Stimulated activated CD4-positive, alpha-beta T cell treated with anti-CD3 and anti-CD28 coated beads, Interleukin-4, amount 100 ng/mL, for 48 hours (primary cell): ENCODE data around the gene HSD17B10.
"Not testable (repeated sequence)": the region's sequence is repeated elsewhere in the genome, so short reads cannot be mapped to it uniquely, and the experiment has no call there.

Source experiments
- DNase-seq, 2 donors: peaks; one replicate each; pipeline ENCODE4 v3.0.0-alpha.2; 2020; ENCODE audit warnings: low read depth in 2 of 2

The HSD17B10 gene

DNA sequence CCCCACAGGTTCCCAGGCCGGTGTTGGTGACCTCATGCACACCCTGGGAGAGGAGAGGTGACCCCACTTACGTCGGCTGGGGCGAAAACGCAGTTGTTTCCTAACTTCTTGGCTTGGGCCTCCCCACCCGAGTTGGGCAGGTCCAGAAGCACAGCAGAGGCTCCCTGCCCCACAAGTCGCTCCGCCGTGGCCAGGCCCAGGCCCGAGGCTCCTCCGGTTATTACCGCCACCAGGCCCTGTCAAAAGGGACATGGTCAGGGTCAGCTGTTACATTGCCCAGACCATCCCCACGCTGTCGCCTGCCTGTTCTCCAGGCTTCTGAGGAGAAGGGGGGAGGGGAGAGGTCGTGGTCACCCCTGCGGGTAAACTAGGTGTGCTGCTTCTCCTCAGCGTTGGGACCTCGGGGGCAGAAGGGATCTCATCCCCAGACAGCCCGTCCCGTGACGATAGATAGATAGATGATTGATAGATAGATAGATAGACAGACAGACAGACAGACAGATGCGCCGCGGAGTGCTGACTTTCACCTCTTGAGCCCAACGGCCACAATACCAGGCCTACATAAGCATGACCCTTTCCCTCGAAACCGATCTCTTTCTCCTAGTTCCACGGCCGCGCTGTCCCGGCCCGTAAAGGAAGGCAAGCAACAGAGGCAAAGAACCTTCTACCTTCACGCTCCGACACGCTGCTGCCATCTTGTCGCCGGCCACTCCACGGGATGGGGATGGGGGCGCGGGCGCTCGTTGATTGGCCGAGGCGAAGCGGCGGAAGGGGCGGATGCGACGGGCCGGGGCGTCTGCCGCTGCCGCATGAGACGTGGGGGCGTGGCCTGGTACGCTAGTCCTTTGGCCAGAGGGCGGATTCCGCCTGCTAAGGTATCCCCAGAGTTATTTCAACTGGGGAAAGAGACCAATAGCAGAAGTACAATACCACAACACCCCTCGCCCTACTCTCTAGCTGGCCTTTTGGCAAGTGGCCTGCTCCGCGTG, at the start of gene HSD17B10:
Gene HSD17B10, minus strand, starts transcription at position 720 of the 989 bp plus-strand sequence. Its CDS starts 25 bp downstream, at position 695.
- DNase-seq: peak; percentile 78 to 86

DNA sequence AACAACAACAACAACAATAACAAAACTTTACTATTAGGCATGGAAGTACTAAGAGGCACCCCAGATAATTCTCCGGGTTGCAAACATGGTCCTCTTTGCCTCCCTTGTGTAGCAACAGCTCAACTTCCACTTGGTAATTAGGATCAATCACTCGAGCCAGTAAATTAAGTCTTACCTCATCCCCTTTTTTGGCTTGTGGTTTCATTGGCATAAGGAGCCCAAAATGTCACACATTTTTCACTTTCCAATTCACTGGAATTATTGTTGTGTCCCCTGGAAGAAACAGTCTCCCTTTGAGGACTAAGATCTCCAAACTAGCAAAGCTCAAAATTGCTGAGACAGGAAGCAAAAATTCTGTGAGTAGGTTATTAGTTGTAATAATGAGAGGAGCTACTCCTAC, 49.2 kb upstream of the HSD17B10 start:
- DNase-seq: no peak

DNA sequence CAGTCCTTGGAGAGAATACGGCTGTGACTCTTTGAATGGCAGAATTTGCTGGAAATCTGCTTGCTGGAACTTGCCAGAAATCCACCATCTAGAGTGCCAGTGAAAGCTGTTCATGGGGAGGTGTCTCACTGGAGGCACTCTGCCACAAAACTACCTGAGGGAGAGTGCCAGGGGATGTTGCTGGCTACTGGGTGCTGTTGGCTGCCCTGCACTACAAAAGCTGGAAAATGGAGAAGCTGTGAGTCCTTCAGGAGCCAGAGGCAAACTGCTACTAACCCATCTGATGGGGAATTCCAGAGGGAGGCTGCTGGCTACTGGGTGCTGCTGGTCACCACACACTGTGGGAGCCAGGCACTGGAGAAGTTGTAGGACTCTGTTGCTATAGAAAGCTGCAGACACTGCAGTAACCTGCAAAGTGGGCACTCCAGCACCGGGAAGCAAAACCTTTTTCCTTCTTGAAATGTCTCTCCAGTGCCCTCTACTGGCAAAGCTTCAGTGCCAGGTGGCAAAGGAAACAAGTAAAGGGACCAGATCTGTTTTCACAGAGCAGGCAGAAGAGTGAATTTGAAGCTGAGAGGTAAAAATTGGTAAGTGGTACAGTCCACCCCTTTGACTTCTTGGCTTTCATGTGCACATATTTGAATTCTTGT, 47.8 kb upstream of the HSD17B10 start:
- peak; percentile 13 to 22 for DNase-seq

DNA sequence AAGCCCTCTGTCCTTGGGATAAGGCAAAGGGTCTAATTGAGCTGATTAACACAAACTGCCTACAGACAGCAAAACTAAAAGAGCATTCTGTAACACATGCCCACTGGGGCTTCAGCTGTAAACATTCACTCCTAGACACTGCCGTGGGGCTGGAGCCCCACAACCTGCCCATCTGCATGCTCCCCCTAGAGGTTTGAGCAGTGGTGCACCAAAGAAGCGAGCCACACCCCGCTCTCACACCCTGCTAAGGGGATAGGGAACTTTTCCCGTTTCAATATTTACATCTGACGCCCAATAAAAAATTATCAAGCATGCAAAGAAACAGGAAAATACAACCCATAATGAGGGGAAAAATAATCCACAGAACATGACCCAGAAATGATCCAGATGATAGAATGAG, 46.9 kb upstream of the HSD17B10 start:
- DNase-seq: peak in 1 of 2 donors; percentile 7

DNA sequence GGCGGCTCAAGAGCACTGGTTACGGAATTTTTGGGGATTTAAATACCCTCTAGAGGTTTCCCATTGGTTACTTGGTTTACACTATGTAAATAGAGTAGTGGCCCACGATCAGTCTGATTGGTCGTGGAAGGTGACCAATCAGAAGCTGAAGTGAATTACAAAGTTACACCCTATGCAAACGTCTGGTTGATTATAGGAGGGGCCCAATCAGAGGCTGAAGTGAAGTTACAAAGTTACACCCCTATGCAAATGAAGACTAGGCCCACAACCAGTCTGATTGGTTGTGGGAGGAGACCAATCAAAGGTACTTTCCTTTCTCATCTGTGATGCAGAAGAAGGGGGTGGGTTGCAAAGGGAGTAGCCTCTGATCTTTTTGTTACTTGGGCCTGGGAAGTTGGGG, 45.1 kb upstream of the HSD17B10 start:
- DNase-seq: no peak

DNA sequence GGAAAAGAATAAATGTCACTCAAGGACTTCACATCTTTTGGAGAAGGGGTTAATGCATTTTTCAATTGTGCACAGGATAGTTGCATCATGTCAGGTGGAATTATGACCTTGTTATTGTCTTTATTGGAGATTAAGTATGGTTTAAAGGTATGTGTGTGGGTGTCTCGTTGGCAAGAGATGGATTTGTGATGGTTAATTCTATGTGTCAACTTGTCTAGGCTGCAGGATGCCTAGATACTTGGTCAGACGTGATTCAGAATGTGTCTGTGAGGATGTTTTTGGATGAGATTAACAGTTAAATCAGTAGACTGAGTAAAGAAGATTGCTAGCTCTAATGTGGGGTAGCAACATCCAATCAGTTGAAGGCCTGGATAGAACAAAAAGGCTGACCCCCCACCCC, 42.2 kb upstream of the HSD17B10 start:
- DNase-seq: no peak

DNA sequence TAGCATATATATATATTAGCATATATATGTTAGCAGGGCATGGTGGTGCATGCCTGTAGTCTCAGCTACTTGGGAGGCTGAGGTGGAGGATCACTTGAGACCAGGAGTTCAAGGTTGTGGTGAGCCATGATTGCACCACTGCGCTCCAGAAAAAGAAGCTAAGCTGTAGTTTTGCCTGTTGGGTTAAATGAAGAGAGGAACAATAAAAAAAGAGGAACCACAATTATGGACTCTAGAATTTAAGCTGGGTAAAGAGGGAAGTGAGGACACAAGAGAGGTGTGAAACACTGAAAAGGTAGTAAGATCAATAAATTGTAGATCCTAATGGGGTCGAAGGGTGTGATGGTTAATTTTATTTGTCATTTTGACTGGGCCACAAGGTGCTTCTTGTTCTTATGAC, 40.5 kb upstream of the HSD17B10 start:
- no peak for DNase-seq

DNA sequence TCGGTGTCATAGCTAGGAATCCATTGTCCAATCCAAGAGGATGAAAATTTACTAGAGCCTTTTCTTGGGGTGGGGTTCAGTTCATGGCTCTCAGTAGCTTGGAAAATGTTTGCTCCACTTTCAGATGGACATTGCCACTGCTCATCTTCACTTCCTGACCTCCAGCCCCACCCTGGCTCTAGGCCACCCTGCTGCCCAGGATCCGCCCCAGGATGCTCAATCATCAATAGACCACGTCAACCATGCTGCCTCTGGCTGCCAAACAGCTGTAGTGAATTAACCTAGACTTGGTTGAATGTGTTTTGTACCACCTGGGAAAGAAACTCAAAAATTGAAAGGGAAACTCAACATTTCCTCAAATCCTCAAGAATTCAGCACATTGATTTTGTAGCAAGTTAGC, 37.2 kb upstream of the HSD17B10 start:
- no peak for DNase-seq

DNA sequence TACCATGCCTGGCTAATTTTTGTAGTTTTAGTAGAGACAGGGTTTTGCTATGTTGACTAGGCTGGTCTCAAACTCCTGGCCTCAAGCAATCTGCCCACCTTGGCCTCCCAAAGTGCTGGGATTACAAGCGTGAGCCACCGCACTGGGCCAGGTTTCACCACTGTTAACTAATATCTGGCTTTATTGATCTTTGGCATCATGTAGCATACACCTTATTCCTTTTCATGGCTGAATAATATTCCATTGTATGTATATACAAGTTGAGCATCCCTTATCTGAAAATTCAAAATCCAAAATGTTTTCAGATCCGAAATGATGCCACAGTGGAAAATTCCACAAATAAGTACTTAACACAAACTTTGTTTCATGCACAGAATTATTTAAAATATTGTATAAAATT, 34.5 kb upstream of the HSD17B10 start:
- not testable (repeated sequence) for DNase-seq

DNA sequence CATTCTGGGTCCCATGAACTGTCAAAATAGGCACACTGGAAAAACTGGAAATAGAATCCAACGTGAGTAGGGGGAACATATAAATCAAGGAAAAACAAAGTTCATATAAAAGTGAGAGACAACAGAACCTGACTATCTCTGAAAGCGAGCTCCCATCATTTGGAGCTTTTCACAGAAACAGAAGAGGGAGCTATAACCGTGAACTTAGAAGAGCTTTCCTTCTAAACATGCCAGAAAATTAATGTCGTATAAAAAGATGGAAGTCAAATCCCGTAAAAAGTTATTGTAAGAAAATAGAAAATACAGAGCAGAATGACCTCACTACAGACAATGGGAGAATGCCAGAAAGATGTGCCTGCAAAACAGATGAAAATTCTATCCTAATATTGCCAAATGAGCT, 23.9 kb upstream of the HSD17B10 start:
- no peak for DNase-seq

DNA sequence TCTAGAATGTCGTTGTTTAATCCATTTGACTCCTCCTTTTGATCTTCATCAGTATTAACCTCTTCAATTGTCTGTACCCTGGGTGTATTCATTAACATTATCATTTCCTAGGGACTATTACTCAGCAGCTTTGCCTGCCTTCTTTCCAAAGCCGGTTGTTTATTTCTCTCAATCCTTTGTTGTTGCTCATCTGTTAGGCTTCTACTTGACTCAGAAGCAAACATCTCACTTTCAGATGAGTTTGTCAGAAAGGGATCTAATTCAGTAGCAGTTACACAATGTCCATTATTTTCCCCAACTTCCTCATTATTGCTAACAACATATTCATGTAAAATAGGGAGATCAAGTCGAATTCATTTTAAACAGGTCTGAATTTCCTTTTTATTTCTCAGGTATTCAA, 22.1 kb upstream of the HSD17B10 start:
- DNase-seq: no peak

DNA sequence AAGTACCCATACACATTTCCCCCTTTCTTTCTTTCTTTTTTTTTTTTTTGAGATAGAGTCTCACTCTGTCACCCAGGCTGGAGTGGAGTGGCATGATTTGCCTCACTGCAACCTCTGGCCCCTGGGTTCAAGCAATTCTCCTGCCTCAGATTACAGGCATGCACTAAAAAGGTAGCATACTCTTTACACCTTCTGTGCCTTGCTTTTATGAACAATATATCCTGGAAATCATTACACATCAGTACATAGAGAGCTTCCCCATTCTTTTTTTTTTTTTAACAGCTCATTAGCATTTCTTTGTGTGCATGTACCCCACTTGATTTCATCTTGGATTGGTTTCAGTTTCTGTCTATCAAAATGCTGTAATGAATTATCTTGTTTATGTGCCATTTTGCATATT, 18.6 kb upstream of the HSD17B10 start:
- DNase-seq: no peak

DNA sequence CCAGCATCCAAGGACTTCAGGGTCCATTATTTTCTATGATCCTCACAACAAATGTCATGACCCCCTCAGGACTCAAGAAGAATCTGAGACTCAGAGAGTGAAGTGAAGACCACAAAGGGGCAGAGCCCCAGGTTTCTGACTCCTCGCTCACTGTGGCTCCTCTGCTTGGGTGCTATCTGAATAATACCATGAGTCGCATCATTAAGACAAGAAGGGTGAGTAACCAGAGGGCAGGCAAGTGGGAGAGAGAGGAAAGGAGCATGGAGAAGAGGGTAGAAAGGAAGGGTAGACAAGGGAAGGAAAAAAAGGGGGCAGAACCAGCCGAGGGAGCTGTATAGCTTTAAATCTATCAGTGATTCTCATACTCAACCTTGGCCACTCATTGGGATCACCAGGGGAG, 15.5 kb upstream of the HSD17B10 start:
- no peak for DNase-seq

DNA sequence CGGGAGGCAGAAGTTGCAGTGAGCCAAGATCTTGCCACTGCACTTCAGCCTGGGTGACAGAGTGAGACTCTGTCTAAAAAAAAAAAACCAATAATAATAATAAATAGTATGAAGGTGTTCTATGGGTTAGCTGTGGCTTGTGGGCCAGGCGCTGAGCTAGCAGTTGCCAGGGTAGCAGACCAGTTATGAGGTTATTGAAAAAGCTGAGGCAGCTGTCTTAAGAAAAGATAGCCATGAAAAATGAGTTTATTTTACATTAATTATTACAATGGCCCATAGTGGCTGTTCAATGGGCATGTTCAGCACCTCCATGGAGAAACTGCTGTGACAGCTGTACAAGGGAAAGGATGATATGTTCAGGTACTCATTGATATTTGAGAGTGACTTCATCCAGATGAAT, 13.3 kb upstream of the HSD17B10 start:
- DNase-seq: no peak

DNA sequence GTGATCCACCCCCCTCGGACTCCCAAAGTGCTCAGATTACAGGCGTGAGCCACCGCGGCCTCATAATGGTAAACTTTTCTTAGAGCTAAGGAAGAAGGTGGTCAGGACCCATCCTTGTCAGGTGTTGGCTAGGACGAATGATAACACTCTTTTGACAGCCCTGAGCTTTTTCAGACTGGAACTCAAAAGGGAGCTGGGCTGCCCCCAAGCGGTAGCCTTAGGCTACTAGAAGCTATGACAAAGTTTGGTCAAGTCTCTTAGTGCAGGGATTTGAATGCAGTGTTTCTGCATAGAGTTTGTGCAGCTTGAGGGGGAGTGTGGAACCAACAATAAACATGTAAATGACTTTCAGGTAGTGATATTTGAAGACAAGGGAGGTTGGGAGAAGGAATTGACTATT, 11.8 kb upstream of the HSD17B10 start:
- peak in 1 of 2 donors; percentile 24 for DNase-seq

DNA sequence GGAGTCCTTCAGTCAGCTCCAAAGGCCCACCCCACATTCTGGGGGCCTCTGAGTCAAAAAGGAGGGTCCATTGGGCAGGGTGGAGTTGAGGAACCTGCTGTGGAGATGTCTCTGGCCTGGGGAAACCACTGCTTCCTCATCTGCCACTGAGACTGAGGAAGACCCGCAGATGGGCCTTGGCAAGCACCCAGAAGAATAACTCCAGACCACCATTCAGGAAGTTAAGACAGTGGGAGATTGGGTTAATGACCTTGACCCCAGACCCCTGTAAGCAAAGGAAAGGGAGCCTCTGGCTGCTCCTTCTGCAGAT, 8.1 kb upstream of the HSD17B10 start:
- no peak for DNase-seq

DNA sequence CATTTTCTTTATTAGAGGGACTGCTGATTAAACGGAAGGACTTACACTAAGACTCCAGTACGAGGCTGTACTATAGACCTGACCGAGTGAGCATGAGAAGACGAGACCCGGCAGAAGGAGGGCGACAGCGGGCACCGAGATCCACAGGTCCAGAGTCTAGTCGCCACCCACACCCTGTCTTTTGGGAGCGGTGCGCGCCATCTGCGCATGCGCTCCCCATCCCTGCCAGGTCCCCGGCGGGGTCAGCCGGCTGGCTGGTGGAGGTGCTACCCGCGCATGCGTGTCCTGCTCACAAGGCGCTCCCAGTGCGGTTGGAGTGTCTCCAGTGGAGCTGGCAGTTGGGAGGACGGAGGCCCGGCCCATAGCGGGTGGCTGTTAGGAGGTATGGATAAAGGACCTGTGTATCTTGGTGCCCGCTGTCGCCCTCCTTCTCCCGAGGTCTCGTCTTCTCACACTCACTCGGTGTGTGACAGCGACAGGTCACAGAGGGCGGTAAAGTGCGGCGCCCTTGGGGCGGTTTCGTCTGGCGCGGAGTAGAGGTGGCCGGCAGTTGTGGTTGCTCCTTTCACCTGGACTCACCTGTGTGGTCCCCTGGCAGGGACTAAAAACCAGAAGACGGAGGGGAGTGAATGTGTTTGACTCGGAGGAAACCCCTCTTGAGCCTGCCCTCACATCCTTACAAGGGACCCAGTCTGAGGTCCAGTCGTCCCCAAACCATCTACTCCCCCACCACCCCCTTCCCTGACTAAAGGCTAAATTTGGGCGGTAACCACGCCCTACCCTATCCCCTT, 7.6 kb upstream of the HSD17B10 start:
- DNase-seq: peak; percentile 58 to 71

DNA sequence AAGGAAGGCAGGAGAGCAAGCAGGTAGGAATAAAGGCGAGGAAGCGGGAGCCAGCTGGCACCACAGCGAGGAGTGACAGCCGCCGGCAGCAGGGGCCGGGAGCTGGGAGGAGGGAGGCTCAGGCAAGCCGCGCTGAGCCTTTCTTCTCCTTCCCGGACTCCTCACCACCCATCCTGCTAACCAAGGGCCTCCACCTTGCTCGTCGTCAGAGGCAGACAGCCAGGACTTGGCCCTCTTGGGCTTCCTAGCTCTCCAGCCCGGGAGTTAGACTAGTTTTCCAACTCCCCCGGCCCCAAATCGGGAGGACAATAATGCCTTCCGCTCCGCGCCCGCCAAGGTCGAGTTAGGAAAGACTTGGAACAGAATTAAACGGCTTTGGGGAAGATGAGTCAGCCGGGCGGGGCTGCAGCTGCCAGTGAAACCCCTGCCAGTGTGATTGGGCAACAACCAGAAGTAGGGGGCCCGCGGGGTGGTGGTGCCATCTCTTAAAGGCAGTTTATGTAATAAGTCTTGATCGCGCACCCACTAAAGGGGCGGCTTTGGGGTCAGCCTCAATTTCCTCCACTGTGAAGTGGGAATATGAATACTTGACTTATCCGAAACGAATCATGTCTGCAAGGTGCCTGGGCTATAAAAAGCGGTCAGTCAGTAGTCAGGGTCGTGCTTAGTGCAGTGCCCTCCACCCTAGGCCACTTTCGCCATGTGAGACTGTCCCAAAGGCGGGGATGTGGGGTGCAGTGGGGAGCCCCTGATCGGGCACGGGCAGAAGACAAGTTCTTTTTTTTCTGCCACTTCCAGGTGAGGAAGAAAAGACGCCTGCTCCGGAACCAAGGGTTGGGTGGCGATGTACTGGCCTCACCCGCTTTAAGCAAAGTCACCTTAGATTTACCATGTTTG, 6.7 kb upstream of the HSD17B10 start:
- no peak for DNase-seq

DNA sequence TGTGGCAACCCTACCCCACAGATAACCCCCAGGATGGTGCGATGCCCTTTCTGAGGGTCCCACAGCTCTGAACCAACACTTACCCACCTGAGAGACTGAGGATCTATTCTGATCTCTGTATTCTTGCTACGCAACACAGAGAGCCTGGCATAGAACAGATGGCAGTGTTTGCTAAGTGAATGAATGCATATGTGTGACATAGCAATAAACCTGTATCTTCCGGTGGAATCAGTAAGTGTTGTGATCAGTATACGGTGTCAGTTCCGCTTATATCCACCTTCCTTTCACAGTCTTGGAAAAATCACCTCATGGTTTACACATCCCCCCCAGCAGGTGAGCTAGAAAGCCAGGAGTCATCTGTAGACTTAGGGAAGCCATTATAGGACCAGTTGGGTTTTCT, 5.9 kb upstream of the HSD17B10 start:
- DNase-seq: no peak

DNA sequence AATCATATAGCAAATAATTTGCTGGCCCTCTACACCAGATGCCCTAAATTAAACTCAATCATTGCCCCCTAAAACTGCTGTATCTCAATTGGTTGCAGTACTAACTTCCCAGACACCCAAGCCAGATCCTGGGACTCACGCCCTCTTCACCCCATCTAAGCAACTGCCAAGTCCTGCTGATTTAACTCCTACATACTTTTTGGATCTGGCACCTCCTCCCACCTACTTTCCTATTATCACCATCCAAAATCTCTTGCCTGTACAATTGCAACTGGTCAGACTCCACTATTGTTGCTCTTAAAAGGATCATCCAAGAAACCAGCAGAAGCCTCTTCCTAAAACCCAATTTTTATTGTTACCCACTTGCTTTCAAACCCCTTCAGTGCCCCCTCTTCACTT, 4.7 kb upstream of the HSD17B10 start:
- DNase-seq: no peak

DNA sequence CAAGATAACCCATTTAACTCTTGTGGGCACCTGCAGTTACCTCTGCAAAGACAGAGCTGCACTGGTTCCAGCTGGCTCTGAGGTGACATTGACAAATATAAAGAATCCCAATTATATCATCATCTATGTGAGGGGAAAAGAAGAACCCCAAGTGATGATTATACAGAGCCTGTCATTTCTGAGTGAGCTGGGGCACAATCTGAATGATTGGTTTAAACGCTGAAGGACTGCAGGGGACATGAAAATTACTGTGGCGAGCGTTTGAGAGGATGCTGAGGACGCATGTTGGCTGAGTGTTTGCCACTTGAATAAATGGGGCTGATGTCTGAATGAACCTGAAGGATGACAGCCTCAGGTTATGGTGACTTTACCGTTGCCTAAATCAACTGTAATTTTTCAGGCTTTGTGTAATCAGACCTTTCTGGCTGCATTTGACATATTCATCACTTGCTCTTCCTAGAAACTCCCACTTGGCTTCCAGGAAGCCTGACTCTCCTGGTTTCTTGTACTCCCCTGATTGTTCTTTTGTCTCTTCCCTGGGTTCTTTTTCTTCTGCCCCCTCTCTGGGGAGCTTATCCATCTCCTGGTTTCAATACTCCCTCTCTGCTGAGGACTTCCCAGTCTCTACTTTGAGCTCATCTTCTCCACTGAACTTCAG, 4.1 kb upstream of the HSD17B10 start:
- no peak for DNase-seq
